Stimulated activated CD4-positive, alpha-beta T cell treated with anti-CD3 and anti-CD28 coated beads, TNF-alpha, amount 100 ng/mL, for 4 hours (primary cell): ENCODE results near the gene DUSP7.
A peak's percentile ranks its signal among the peaks of the same experiment; 100 is the strongest.

ENCODE experiments used
- DNase-seq, 3 experiments: peaks; one replicate each; pipeline ENCODE4 v3.0.0-alpha.2; 2020; ENCODE audit warnings: low read depth in 3 of 3

Gene DUSP7

GRCh38 chr3:52010431-52010830 is 45.9 kb downstream of the DUSP7 start:
- DNase-seq: no peak

GRCh38 chr3:52007291-52007690 is 49.1 kb downstream of the DUSP7 start:
- no peak for DNase-seq

GRCh38 chr3:52006820-52007133 is 49.6 kb downstream of the DUSP7 start:
- no peak for DNase-seq

GRCh38 chr3:52006017-52006819 is 50.2 kb downstream of the DUSP7 start:
- no peak for DNase-seq

- no peak for DNase-seq
Measured at GRCh38 chr3:52005571-52005986, 50.8 kb downstream of the DUSP7 start.

GRCh38 chr3:52004906-52005395 is 51.4 kb downstream of the DUSP7 start:
- DNase-seq: no peak

- DNase-seq: no peak
Measured at GRCh38 chr3:52004163-52004787, 52.1 kb downstream of the DUSP7 start.

GRCh38 chr3:52002748-52003147 is 53.6 kb downstream of the DUSP7 start:
- no peak for DNase-seq

- peak; percentile 66 to 74 (median 70) for DNase-seq
Measured at GRCh38 chr3:52001443-52001974, 54.9 kb downstream of the DUSP7 start.

GRCh38 chr3:51999846-52000245 is 56.5 kb downstream of the DUSP7 start:
- no peak for DNase-seq
